WTC11 (cell line): Measurements from ENCODE around the gene EXOSC2.
"Not testable (repeated sequence)": the region's sequence is repeated elsewhere in the genome, so short reads cannot be mapped to it uniquely, and the experiment has no call there.

Source experiments
- FOXJ3 ChIP-seq: sonication (generic); formaldehyde crosslinking; IDR thresholded peaks from 2 replicates; pipeline ENCODE4 v1.9.0; 2021; ENCODE audit warnings: missing genetic modification reagents, mild to moderate bottlenecking, borderline replicate concordance
- NFATC4 ChIP-seq: fragments of 250-450 bp; sonication (Bioruptor Pico); IDR thresholded peaks from 2 replicates; pipeline ENCODE4 v1.9.0; 2021; ENCODE audit warnings: mild to moderate bottlenecking
- SMAD3 ChIP-seq: sonication (generic); formaldehyde crosslinking; IDR thresholded peaks from 2 replicates; pipeline ENCODE4 v1.8.0; 2022; ENCODE audit warnings: missing genetic modification reagents, mild to moderate bottlenecking, borderline replicate concordance
- SOX15 ChIP-seq: fragments of 250-450 bp; sonication (Bioruptor Pico); IDR thresholded peaks from 2 replicates; pipeline ENCODE4 v1.9.0; 2021; ENCODE audit warnings: mild to moderate bottlenecking
- TF ChIP-seq, protein P1 (sequence below): fragments of 200-600 bp; IDR thresholded peaks from 2 replicates; pipeline ENCODE4 v1.8.0; 2022; ENCODE audit warnings: antibody characterized with exemption
- TF ChIP-seq, protein P2 (sequence below): sonication (generic); formaldehyde crosslinking; conservative IDR thresholded peaks from 2 replicates; pipeline ENCODE4 v1.8.1; 2022; ENCODE audit warnings: mild to moderate bottlenecking, missing genetic modification reagents
- TF ChIP-seq, protein P3 (sequence below): sonication (generic); formaldehyde crosslinking; IDR thresholded peaks from 2 replicates; pipeline ENCODE4 v1.8.1; 2023; ENCODE audit warnings: mild to moderate bottlenecking, missing genetic modification reagents

DNA sequence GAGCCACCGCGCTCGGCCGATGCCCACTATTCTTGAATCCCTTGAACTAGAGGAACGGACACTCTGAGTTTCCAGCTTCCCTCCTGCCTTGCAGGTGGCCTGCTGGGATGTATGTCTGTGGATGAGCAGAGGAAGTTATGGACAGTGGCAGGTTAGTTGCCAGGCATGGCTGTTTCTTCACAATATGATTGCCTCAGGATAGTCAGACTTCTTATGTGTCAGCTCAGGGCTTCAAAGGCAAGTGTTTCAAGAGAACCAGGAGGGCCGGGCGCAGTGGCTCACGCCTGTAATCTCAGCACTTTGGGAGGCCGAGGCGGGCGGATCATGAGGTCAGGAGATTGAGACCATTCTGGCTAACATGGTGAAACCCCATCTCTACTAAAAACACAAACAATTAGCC is 7.6 kb upstream of the EXOSC2 start:
- TF ChIP-seq, protein P1, sequence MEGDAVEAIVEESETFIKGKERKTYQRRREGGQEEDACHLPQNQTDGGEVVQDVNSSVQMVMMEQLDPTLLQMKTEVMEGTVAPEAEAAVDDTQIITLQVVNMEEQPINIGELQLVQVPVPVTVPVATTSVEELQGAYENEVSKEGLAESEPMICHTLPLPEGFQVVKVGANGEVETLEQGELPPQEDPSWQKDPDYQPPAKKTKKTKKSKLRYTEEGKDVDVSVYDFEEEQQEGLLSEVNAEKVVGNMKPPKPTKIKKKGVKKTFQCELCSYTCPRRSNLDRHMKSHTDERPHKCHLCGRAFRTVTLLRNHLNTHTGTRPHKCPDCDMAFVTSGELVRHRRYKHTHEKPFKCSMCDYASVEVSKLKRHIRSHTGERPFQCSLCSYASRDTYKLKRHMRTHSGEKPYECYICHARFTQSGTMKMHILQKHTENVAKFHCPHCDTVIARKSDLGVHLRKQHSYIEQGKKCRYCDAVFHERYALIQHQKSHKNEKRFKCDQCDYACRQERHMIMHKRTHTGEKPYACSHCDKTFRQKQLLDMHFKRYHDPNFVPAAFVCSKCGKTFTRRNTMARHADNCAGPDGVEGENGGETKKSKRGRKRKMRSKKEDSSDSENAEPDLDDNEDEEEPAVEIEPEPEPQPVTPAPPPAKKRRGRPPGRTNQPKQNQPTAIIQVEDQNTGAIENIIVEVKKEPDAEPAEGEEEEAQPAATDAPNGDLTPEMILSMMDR, result not testable (repeated sequence)
- TF ChIP-seq FOXJ3 (CRISPR knock-in tag); SMAD3 (CRISPR knock-in tag); NFATC4; SOX15 (CRISPR knock-in tag): not testable (repeated sequence)
- TF ChIP-seq, protein P2, sequence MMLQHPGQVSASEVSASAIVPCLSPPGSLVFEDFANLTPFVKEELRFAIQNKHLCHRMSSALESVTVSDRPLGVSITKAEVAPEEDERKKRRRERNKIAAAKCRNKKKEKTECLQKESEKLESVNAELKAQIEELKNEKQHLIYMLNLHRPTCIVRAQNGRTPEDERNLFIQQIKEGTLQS, result not testable (repeated sequence)
- TF ChIP-seq, protein P3, sequence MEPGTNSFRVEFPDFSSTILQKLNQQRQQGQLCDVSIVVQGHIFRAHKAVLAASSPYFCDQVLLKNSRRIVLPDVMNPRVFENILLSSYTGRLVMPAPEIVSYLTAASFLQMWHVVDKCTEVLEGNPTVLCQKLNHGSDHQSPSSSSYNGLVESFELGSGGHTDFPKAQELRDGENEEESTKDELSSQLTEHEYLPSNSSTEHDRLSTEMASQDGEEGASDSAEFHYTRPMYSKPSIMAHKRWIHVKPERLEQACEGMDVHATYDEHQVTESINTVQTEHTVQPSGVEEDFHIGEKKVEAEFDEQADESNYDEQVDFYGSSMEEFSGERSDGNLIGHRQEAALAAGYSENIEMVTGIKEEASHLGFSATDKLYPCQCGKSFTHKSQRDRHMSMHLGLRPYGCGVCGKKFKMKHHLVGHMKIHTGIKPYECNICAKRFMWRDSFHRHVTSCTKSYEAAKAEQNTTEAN, result not testable (repeated sequence)
